Measurements from ENCODE around the gene SYNPR.

SYNPR gene

GRCh38 chr3:63414607-63415006 lies 136.5 kb downstream of the SYNPR start:
- DNase-seq (ENCODE audit: low read depth in 2 of 2), result no peak
- no peak overlapping the region for H3K4me3 ChIP-seq (replicated peaks in 1 of 2; ENCODE audit: low read depth in 2 of 2, low read length in 2 of 2)
- TF ChIP-seq, protein P1, sequence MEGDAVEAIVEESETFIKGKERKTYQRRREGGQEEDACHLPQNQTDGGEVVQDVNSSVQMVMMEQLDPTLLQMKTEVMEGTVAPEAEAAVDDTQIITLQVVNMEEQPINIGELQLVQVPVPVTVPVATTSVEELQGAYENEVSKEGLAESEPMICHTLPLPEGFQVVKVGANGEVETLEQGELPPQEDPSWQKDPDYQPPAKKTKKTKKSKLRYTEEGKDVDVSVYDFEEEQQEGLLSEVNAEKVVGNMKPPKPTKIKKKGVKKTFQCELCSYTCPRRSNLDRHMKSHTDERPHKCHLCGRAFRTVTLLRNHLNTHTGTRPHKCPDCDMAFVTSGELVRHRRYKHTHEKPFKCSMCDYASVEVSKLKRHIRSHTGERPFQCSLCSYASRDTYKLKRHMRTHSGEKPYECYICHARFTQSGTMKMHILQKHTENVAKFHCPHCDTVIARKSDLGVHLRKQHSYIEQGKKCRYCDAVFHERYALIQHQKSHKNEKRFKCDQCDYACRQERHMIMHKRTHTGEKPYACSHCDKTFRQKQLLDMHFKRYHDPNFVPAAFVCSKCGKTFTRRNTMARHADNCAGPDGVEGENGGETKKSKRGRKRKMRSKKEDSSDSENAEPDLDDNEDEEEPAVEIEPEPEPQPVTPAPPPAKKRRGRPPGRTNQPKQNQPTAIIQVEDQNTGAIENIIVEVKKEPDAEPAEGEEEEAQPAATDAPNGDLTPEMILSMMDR (IDR thresholded peaks at IDR 0.05; ENCODE audit: low read depth, low read length), result no peak

DNA sequence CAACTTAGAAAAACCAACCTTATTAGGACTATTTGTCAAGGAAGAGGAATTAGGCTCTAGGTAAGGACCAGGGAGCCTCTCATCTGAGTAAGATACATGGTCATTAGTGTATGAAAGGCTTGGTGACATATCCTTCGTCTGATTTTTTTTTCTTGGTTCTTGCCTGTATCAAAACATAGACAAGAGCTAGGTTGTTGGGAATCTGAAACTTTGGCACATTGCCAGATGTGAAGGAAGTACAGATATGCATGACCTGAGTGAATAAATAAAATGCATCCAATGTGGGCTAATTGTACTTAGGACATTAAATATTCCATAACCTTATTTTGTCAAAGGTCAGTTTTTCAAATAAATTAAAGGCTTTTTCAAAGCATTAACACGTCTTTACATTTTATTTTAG lies 151.8 kb downstream of the SYNPR start:
- DNase-seq (ENCODE audit: low read depth in 2 of 2), result peak in 1 of 2 donors; percentile 1
- TF ChIP-seq, protein P1 (IDR thresholded peaks at IDR 0.05; ENCODE audit: low read depth, low read length), result no peak
- H3K4me3 ChIP-seq (replicated peaks in 1 of 2; ENCODE audit: low read depth in 2 of 2, low read length in 2 of 2), result no peak overlapping the region

DNA sequence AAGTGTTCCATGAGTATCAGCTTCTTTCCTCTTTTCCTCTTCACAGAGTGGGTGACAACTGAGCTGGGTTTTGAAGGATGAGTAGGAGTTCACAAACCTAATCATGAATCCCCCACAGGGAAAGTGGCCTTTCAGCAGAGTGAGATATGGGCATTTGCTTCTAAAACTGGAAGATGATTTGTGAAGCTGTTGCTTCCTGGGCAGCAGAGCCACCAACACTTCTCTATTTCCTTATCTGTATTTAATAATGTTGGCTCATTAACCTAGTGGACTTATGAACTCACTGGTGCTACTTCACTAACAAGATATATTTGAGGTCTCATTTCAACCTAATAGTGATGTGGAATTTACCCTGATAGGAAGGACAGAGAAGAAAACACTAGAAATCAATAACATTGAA lies 152.8 kb downstream of the SYNPR start:
- H3K4me3 ChIP-seq (replicated peaks in 1 of 2; ENCODE audit: low read depth in 2 of 2, low read length in 2 of 2), result no peak overlapping the region
- TF ChIP-seq, protein P1 (IDR thresholded peaks at IDR 0.05; ENCODE audit: low read depth, low read length), result no peak
- no peak for DNase-seq (ENCODE audit: low read depth in 2 of 2)

GRCh38 chr3:63437858-63438257 lies 159.8 kb downstream of the SYNPR start:
- TF ChIP-seq, protein P1 (IDR thresholded peaks at IDR 0.05; ENCODE audit: low read depth, low read length), result no peak
- H3K4me3 ChIP-seq (replicated peaks in 1 of 2; ENCODE audit: low read depth in 2 of 2, low read length in 2 of 2), result no peak overlapping the region
- DNase-seq (ENCODE audit: low read depth in 2 of 2), result no peak

DNA sequence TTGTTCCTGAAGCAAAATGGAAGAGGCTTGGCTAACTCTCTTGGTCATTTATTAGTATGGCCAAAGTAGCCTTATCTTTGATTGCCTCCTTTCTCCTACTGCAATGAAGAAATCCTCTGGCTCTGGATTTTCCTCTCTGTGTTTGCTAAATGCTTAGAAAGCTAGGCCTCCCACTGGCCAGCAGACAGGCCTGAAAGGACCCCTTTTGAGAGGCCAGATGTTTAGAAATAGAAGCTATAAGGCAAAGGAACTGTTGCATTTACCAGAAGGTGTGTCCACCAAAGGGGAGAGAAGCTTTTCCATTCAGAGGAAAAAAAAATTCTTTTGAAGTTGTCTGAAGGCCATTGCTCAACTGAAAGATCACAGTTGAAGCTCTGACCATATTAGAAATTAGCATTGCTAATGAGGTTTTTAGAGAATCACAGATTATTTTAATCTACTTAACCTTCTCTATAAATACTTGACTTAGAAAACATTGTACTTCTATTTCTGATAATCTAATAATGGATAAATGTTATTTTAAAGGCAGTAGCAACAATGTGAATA lies 160.8 kb downstream of the SYNPR start:
- TF ChIP-seq, protein P1 (IDR thresholded peaks at IDR 0.05; ENCODE audit: low read depth, low read length), result no peak
- H3K4me3 ChIP-seq (replicated peaks in 1 of 2; ENCODE audit: low read depth in 2 of 2, low read length in 2 of 2), result no peak overlapping the region
- DNase-seq (ENCODE audit: low read depth in 2 of 2), result no peak

- DNase-seq (ENCODE audit: low read depth in 2 of 2), result no peak
- TF ChIP-seq, protein P1 (IDR thresholded peaks at IDR 0.05; ENCODE audit: low read depth, low read length), result no peak
- no peak overlapping the region for H3K4me3 ChIP-seq (replicated peaks in 1 of 2; ENCODE audit: low read depth in 2 of 2, low read length in 2 of 2)
Measured at GRCh38 chr3:63441262-63441661, 163.2 kb downstream of the SYNPR start.

DNA sequence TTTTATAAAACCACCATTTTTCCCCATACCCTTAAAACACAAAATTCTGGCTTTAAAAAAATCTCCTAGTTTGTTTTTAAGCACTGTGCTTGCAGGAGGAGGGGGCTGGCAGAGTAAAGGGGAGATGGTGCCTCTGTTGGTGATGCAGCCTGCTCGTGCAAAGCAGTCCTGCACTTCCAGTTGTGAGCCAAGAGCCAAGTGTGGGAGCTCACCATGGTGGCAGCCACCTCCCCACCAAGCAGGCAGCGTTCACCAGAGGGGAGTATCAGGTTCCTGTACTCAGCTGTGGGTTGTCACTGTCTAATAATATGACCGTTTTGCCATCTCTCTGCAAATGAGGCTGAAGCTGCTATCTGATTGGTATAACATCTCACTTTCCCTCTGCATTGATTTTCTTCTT lies 164.8 kb downstream of the SYNPR start:
- no peak for DNase-seq (ENCODE audit: low read depth in 2 of 2)
- TF ChIP-seq, protein P1 (IDR thresholded peaks at IDR 0.05; ENCODE audit: low read depth, low read length), result no peak
- H3K4me3 ChIP-seq (replicated peaks in 1 of 2; ENCODE audit: low read depth in 2 of 2, low read length in 2 of 2), result no peak overlapping the region
